Measurements from ENCODE around the gene RAPGEF6. TPM values are rescaled to one million over a fixed set of nuclear protein-coding genes. Genes with fewer than 3 reads are reported as not detected.

Gene RAPGEF6
- total RNA-seq, 1 experiment from 2014 or later: 25.0 TPM

GRCh38 chr5:131416729-131417128 lies 218.3 kb downstream of the RAPGEF6 start:
- TF ChIP-seq CTCF (IDR thresholded peaks at IDR 0.05): no peak
- Histone ChIP-seq H3K27ac (ENCODE audit: low read length) (no peak overlapping the region), H3K4me1 (ENCODE audit: control insufficient read depth, insufficient read depth, low read length) (no peaks in the 10 kb centered on the region), H3K9me3 (ENCODE audit: control insufficient read depth, insufficient read depth, low read depth, low read length) (no peaks in the 10 kb centered on the region), H3K36me3 (ENCODE audit: control insufficient read depth, insufficient read depth, low read length) (no peaks in the 10 kb centered on the region), H3K27me3 (ENCODE audit: control insufficient read depth, insufficient read depth, low read length) (no peaks in the 10 kb centered on the region), H3K4me3 (ENCODE audit: low read depth in 2 of 2, low read length in 2 of 2) (no peak overlapping the region)
- ChIA-PET CTCF (interaction anchor here (0.8 kb wide), 1 partner anchor 416 kb away, joined by 3 read pairs; no protein-coding TSS in a partner anchor), POLR2A (no interaction called here)
- no TSS peak for BruUV-seq (replicated peaks)
- in situ Hi-C loops (cut with HindIII; ENCODE audit: low pct_unique_long_range_greater_than_20kb, low sequenced_read_pairs) (no loop called here), intact Hi-C loops (cut with micrococcal nuclease; ENCODE audit: unreplicated experiment) (no loop called here)
- no peak for DNase-seq (ENCODE audit: low read depth, low spot score)
- ATAC-seq: no peak

- ATAC-seq: no peak
- CTCF ChIA-PET: no interaction called here
Observed at GRCh38 chr5:131413605-131414559, 221.1 kb downstream of the RAPGEF6 start.

More at GRCh38 chr5:131413605-131414559, 221.1 kb downstream of the RAPGEF6 start:
- in situ Hi-C loops (cut with HindIII; ENCODE audit: low pct_unique_long_range_greater_than_20kb, low sequenced_read_pairs): no loop called here
- Histone ChIP-seq H3K9me3 (ENCODE audit: control insufficient read depth, insufficient read depth, low read depth, low read length) (no peaks in the 10 kb centered on the region), H3K4me3 (ENCODE audit: low read depth in 2 of 2, low read length in 2 of 2) (no peak overlapping the region), H3K27ac (ENCODE audit: low read length) (no peak overlapping the region), H3K36me3 (ENCODE audit: control insufficient read depth, insufficient read depth, low read length) (no peaks in the 10 kb centered on the region), H3K4me1 (ENCODE audit: control insufficient read depth, insufficient read depth, low read length) (no peaks in the 10 kb centered on the region), H3K27me3 (ENCODE audit: control insufficient read depth, insufficient read depth, low read length) (no peaks in the 10 kb centered on the region)
- intact Hi-C loops (cut with micrococcal nuclease; ENCODE audit: unreplicated experiment): no loop called here
- BruUV-seq (replicated peaks): no TSS peak
- DNase-seq (ENCODE audit: low read depth, low spot score): no peak
- no peak for TF ChIP-seq CTCF (IDR thresholded peaks at IDR 0.05)
- TF ChIP-seq TCF7L2 (IDR thresholded peaks at IDR 0.05; ENCODE audit: low read depth, low read length): no peak
- no peak for TF ChIP-seq POLR2AphosphoS5 (IDR thresholded peaks at IDR 0.05; ENCODE audit: low read depth, low read length)
- no peak for TF ChIP-seq SIN3A (IDR thresholded peaks at IDR 0.05; ENCODE audit: borderline replicate concordance, insufficient read depth, low read depth, low read length)
- no peak for TF ChIP-seq REST (IDR thresholded peaks at IDR 0.05; ENCODE audit: insufficient read depth in 1 of 2, low read depth in 2 of 2, low read length in 1 of 2)
- POLR2A ChIA-PET: no interaction called here
